Measurements from ENCODE around the gene ARRDC4.

ARRDC4 gene, protein sequence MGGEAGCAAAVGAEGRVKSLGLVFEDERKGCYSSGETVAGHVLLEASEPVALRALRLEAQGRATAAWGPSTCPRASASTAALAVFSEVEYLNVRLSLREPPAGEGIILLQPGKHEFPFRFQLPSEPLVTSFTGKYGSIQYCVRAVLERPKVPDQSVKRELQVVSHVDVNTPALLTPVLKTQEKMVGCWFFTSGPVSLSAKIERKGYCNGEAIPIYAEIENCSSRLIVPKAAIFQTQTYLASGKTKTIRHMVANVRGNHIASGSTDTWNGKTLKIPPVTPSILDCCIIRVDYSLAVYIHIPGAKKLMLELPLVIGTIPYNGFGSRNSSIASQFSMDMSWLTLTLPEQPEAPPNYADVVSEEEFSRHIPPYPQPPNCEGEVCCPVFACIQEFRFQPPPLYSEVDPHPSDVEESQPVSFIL

DNA sequence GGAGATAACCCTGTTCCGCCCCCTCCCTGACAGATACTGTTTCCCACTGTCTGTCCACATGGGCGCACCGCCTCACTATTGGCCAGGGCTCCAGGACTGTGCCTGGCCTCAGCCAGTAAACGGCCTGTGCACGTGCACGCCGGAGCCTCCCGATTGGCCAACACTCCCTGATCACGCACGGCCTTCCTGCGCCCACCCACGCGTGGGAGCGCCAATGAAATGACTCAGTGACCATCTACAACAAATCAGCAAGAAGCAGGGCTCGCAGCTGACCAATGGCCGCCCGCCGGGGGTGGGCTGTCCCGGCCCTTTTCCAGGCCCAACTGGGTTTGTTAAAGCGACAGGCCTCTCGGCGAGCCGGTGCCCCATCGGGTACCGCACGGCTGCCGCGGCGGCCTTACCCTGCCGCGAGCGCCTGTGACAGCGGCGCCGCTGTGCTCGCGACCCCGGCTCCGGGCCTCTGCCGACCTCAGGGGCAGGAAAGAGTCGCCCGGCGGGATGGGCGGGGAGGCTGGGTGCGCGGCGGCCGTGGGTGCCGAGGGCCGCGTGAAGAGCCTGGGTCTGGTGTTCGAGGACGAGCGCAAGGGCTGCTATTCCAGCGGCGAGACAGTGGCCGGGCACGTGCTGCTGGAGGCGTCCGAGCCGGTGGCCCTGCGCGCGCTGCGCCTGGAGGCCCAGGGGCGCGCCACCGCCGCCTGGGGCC is at the start of gene ARRDC4:
Gene ARRDC4, plus strand, starts transcription at position 340 of the 703 bp plus-strand sequence. Its CDS starts 159 bp downstream, at position 499.
- DNase-seq: peak; percentile 96 to 97

- no peak for DNase-seq
Observed at GRCh38 chr15:97914711-97915110, 45.8 kb upstream of the ARRDC4 start.

DNA sequence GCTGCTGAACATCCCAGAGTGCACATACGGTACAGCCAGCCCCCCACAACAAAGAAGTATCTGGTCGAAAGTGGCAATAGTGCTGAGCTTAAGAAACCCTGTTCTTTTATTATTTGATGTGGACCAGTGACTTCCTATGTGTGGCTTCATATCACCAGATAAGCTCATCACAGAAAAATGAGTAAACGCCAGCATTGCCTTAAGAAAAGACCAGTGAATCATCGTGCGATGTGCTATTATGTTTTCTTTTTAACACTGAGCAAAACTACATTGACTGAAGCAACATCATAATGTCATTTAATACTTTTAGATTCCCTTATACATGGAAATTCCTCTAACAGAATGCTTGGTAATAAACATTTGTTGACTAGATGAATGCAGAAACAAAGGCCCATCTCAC is 45.2 kb upstream of the ARRDC4 start:
- no peak for DNase-seq

DNA sequence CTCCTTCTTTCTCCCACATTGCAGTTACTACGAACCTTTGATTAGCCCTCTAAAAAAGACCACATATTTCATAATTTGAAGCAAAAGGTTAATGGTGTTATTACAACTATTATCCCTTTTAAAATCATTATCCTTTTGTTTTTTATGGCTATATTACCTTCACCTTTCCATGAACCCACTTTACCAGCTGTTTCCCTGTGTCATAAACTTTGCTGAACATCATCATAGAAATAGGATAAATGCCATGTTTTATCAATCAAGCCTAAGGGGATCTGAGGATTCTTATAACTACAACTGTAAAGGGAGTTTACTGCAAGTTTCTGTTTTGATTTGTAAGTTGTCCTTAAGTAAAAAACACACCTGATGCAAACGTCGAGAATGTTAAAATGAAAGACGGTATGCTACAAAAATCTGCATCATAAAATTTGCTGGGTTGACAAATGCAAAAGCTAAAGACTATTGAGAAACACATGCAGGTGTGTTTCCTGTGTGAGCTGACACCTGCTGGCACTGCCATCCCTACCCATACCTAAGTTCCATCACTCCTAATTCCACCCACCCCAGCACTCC is 39.1 kb upstream of the ARRDC4 start:
- no peak for DNase-seq

- DNase-seq: no peak
Observed at GRCh38 chr15:97929456-97930229, 30.9 kb upstream of the ARRDC4 start.

- no peak for DNase-seq
Observed at GRCh38 chr15:97930230-97930629, 30.3 kb upstream of the ARRDC4 start.

DNA sequence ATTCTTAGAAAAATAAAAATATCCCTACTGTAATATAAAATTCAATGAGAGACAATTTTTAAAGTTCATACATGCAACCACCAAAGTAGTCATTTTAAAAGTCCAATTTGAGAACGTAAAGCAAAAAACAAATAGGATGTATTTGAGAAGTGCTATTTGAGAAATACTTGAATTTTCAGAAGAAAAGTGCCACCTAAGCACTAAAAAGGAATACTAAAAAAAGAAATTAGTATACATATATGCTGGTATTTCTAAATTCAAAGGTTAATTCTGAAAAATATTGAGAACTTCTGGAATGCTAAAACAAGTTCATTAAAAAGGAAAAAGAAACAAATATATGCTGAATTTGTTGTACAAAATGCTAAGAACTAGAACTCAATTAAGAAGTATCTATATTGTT is 29.2 kb upstream of the ARRDC4 start:
- no peak for DNase-seq

GRCh38 chr15:97933589-97933988 is 26.9 kb upstream of the ARRDC4 start:
- DNase-seq: no peak

DNA sequence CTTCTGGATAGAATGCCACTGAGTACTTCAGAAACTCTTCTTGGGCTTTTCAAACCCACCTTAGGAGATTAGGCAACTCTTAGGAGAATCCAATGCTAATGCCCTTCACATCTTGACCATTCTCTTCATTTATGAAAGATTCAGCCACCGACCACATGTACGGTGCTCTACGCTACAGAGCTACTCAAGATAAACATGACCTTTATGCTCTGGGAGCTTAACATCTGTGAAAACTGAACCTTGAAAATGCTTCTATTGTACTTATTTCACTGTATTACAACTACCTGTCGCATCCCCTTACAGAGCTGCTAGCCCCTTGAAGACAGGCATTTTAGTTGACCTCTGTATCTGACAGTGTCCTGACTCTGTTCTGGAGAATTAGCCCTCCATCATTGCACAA is 19.5 kb upstream of the ARRDC4 start:
- no peak for DNase-seq

DNA sequence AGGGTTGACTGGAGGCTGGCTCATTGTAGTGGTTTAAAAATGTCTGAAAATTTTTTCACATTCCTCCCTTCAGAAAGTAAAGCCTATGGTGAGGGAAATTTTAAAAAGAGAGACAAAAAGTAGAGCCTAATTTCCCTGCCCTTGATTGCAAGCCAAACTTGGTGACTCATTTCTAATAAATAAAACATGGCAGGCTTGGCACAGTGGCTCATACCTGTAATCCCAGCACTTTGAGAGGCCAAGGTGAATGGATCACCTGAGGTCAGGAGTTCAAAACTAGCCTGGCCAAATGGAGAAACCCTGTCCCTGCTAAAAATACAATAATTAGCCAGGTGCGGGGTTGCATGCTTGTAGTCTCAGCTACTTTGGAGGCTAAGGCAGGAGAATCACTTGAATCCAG is 18.9 kb upstream of the ARRDC4 start:
- DNase-seq: no peak

DNA sequence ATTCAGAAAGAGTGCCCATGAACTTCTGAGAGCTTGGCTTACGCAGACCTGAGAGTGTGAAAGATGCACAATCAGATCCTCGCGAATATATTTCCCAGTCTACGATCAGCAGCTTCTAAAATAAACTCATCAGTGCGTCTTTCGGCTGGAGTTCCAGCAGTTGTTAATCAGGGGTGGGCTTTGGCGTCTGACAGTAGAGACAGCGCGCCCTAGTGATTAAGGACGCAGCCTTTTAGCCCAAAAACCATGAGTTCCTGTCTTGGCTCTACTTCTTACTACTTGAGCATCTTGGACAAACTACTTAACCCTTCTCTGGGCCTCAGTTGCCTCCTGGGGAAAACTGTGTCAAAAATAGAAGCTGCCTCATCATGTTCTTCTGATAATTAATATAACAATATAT is 15.8 kb upstream of the ARRDC4 start:
- no peak for DNase-seq

DNA sequence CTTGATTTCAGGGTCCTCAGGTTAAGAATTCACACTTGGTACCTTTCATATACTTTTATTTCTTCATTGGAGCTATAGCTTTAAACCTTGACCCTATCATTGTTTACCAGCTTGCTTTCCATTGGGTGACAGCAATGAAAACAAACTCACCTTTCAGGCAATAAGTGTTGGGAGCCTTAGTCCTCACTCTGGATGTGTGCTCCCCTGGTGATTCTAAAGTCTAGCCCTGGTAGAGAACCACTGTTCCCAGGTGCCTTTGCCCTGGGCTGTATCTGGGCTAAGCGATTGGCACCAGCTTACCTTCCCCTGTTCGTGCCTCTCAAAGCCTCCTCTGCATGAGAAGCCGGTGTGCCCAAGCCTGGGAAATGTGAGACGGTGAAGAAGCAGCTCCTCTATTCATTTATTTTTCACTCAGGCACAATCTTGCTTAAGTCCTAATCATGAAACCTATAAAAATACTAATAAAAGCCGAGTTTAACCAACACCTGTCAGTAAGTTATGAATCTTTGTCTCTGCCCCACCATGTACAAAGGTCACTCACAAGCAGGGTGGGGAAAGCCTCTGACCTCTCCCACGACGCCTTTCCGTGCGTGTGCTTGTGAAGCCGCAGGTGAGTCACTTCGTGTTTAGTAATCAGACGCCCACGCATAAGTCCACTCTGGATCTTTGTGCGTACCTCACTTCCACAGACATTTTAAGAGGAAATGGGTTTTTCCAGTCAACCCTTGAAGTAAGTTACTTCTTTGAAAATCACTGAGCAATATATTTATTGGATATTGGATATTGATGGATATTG is 12.8 kb upstream of the ARRDC4 start:
- no peak for DNase-seq

DNA sequence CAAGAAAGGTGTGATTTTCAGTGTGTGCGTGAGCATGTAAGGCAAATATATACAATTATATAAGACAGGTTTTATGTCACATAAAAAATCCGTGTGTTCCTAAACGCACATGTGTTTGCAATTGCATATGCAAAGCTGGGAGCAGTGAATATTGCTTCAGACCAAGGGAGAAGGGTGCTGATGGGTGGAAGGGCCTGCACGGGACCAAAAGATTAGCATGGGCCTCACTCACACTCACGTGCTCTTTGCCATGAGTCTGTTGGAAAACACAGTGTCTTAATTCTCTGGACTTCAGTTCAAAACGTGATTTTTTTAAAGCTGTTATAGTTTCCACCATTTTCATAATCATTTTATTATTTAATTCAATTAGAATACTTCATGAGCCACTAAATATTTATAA is 7.2 kb upstream of the ARRDC4 start:
- no peak for DNase-seq

DNA sequence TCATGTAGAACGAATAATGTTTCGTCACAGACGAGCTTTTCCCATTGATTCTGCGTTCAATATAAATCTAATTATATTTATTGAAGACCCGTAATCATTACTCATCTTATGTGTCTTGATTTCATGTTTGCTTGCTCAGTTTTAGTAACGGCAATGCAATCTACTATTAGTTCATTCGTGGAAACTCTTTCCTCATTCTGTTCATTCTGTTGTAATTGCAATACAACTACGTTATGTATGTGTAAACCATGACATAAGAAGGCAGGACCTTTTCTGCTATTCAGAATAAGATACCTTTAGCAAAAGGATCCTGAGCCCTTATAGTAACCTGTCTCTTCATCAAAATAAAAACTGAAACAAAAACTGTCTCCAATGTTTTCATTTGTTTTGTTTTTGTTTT is 6.8 kb upstream of the ARRDC4 start:
- no peak for DNase-seq

GRCh38 chr15:97955035-97955434 is 5.5 kb upstream of the ARRDC4 start:
- no peak for DNase-seq

GRCh38 chr15:97955529-97955928 is 5.0 kb upstream of the ARRDC4 start:
- DNase-seq: no peak

- DNase-seq: no peak
Observed at GRCh38 chr15:97959724-97960363, 659 bp upstream of the ARRDC4 start.

DNA sequence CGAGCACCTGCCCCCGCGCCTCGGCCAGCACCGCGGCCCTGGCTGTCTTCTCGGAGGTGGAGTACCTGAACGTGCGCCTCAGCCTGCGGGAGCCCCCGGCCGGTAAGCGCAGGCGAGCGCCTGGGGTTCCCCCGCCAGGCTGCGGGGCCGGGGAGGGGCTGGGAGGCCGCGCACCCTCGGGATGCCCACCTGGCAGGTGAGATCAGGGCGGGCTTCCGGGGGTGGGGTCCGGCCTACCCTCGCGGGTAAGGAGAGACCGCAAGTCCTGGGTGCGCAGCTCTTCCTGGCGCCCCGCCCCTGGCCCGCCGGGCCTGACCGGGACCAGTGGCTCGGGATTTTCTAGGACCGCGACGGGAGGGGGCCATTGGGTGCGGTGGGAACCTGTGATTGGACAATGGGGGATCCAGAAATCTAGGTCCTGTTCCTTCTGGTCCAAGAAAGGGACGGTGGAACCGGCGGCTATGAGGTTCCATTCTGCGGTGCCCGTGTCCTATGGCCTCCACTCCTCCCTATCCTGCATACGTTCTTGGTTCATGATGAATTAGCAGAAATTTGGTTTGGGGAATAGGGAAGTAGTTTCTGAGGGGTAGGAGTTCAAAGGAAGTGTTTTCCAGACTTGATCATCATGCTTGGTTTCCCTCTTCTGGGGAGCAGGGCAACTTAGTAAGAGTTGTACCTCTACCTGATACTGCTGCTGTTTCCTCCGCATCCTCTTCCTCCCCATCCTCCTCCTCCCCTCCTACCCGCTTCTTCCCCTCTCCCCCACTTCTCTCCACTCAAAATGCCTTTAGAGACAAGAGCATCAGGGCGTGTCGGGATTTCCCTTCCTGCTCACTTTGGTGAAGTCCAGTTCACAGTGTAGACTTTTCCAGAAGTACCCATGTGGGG is 808 bp downstream of the ARRDC4 start:
- no peak for DNase-seq

DNA sequence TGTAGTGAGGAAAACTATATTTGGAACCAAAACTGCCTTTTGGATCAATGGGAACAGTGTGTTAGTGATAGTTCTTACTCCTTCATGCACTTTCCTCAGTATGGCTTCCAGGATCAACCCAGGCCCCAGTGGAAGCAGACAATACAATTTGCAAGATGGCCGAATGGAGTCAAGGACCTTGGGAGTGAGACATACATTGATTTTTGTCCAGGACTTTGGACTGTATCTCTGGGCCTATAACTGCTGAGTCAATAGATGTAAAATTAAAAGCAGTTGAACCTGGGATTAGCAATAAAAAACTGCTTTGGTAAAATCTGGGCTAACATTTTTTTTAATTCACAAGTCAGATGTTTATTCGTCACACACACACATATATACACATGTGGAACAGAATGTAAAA is 1.8 kb downstream of the ARRDC4 start:
- no peak for DNase-seq

DNA sequence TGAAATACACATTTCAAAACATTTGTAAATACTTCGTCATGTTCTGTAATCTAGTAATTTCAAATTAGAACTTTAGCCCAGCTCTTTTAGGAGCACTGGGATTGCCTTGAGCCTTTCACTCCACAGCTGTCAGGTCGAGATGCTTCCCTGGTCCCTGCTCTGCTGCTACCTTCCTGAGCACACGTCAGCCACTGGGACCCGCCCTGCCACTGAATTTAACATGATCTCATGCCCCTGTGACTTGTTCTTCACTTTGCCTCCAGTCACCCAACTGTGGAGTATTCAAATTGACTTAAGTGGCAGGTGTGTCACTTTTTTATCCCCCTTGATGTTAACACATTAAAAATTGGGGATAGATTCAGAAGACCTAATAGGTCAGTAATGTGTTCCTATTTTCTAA is 3.3 kb downstream of the ARRDC4 start:
- DNase-seq: no peak

DNA sequence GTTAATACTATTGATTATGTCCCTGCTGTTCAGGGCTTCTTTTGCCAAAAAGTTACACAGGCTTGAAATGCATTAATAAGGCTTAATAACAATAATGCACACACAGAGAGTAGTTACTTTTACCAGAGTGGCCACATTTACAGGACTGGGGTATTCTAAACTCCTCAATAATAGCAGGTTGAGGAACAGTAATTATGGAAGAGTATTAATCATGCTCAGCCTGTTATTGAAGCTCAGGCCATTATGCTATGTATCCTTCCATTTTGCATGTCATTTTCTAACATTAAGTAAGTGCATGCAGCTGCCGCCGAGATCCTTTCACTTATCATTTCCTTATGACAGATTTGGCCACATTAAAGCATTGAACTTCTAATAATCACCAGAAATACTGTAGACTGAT is 5.7 kb downstream of the ARRDC4 start:
- no peak for DNase-seq

Measured in activated T-cell treated with anti-CD3 and anti-CD28 coated beads, Interleukin-2, amount 50 U/mL, for 48 hours (primary cell).